COLO829 (cell line): ENCODE measurements around the gene PTGFRN.
"Not testable (repeated sequence)": the region's sequence is repeated elsewhere in the genome, so short reads cannot be mapped to it uniquely, and the experiment has no call there.

Source experiments
- DNase-seq: peaks from one replicate; pipeline ENCODE4 v3.0.0; 2012; ENCODE audit warnings: low spot score

Gene PTGFRN

GRCh38 chr1:116909512-116910378, at the start of gene PTGFRN:
Gene PTGFRN, plus strand, starts transcription at chr1:116909916. Its CDS starts 288 bp downstream, at chr1:116910204.
- peak; percentile 14 for DNase-seq

DNA sequence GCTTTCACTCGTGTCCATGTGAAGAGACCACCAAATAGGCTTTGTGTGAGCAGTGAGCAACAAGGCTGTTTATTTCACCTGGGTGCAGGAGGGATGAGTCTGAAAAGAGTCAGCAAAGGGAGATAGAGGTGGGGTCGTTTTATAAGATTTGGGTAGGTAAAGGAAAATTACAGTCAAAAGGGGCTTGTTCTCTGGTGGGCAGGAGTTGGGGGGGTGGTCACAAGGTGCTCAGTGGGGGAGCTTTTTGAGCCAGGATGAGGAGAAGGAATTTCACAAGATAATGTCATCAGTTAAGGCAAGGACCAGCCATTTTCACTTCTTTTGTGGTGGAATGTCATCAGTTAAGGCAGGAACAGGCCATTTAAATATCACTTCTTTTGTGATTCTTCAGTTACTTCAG, 49.5 kb upstream of the PTGFRN start:
- DNase-seq = not testable (repeated sequence)

GRCh38 chr1:116861137-116861536, 48.6 kb upstream of the PTGFRN start:
- DNase-seq = no peak

DNA sequence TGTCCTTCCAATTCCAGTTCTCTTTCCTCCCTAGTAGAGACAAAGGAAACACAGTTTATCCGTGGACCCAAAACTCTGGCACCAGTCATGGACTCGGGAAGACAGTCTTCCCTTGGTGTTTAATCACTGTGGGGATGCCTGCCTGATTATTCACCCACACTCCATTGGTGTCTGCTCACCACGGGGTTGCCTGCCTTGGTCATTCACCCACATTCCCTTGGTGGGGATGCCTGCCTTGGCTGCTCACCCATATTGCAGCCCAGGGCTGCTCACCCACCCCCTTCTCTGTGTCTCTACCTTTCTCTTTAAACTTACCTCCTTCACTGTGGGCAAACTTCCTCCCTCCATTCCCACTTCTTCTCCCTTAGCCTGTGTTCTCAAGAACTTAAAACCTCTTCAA, 46.7 kb upstream of the PTGFRN start:
- DNase-seq = not testable (repeated sequence)

GRCh38 chr1:116866478-116866877, 43.2 kb upstream of the PTGFRN start:
- DNase-seq = not testable (repeated sequence)

- no peak for DNase-seq
Observed at GRCh38 chr1:116868385-116868784, 41.3 kb upstream of the PTGFRN start.

DNA sequence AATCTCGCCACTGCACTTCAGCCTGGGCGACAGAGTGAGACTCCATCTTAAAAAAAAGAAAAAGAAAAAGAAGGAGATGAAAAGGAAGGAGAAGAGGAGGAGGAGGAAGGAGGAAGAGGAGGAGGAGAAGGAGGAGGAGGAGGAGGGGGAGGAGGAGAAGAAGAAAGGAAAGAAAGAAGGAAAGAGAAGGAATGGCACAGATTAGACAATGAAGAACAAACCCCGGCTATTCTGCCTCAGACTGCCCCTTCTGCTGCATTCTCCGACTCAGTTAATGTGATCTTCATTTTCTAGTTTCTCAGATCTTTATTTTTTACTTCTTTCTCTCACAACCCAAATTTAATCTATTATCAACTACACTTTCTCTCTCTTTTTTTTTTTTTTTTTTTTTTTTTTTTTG, 40.1 kb upstream of the PTGFRN start:
- no peak for DNase-seq

DNA sequence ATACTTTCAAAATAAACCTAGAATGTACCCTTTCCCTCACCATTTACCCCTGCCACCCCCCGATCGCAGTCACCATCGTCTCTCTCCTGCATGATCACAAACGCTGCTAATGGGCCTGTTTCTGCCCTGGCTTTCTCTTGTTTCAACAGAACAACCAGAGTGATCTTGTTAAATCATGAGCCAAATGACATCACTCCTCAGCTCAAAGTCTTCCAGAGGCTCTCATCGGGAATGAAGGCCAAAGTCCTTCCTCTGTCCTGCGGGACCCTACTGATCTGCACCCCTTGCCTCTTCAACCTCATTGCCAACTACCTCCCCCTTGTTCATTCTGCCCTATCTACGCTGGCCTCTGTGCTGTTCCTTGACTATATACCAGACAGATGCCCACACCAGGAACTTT, 39.4 kb upstream of the PTGFRN start:
- DNase-seq = no peak

DNA sequence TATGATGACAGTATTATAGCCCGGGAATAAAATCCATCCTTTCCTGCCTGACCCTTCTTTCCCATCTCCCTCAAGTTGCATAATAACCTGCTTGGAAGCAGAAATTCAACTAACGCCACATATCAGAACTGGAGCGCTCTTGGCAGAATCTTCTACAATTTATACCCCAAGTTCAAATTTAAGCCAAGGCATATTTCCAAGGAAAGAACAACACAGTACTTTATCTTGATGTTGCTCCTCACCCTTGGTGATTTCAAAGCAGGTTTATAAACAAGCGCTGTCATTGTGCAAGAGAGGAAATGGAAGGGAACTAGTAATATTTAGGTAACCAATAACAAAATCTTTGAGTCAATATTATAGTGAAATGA, 38.0 kb upstream of the PTGFRN start:
- peak; percentile 42 for DNase-seq

- DNase-seq = peak; percentile 66
Observed at GRCh38 chr1:116873680-116874271, 35.9 kb upstream of the PTGFRN start.

DNA sequence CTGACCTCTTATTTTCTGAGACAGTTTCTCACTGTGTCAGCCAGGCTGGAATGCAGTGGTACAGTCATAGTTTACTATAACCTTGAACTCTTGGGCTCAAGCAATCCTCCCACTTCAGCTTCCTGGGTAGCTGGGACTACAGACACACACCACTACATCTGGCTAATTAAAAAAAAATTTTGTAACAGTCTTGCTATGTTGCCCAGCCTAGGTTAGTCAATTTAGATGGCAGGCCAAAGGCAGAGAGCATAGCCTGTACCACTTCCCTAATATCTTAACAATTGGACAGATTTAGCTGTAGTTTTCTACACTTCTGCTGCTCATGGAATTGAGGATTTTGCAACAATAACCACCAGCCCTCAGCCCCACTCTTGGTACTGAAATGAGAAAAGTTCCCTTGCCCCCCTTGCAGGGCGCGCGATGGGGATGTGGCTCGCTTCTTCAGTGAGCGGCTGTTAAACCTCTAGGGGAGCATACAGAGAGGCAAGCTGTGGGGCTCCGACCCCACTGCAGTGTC, 34.9 kb upstream of the PTGFRN start:
- no peak for DNase-seq

DNA sequence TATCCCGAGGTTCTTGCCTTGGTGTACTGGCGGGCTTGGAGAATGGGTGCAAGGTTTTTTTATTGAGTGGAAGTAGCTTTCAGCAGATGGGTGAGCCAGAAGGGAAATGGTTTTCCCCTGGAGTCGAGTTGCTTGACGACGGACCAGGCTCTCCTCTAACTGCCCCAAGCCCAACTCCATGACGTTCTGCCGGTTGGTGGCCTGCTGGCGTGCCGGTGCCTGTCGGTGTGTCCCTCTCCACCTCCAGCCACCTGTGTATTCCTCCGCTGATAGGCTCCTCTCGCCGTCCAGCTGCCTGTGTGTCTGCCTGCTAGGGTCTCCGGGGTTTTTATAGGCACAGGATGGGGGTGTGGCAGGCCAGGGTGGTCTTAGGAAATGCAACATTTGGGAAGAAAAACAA, 34.3 kb upstream of the PTGFRN start:
- DNase-seq = no peak

- DNase-seq = not testable (repeated sequence)
Observed at GRCh38 chr1:116875946-116876345, 33.8 kb upstream of the PTGFRN start.

- no peak for DNase-seq
Observed at GRCh38 chr1:116877141-116877818, 32.4 kb upstream of the PTGFRN start.

- DNase-seq = no peak
Observed at GRCh38 chr1:116878804-116879477, 30.8 kb upstream of the PTGFRN start.

DNA sequence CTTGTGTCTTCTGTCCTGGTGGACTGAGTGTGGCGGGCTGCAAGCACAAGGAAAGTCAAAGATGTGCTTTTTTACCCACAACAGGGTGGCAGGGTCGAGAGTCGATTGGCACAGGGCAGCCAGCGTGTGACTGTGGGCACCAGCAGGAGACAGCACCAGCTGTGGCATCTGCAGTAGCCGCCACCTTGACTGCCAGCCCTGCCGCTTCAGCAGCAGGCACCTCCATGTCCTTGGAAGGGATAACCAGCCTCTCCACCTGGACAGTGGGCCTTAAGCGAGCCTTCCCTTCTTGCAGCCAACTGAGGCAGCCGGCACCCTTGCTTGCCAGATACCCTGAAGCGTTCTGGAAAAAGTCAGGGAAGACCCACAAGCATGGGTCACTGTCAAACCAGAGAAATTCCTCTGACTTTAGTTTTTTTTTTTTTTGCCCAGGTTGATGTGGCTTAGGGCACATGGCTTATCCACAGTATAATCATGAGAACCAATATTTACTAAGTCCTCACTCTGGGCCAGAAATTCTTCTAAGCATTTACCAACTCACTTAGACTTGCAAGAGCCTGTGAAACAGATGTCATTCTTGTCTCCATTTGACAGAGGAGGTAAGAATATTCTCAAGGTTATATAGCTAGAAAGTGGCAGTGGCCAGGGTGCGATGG, 30.1 kb upstream of the PTGFRN start:
- DNase-seq = no peak

GRCh38 chr1:116880917-116881316, 28.8 kb upstream of the PTGFRN start:
- DNase-seq = no peak

GRCh38 chr1:116881879-116882520, 27.7 kb upstream of the PTGFRN start:
- no peak for DNase-seq

DNA sequence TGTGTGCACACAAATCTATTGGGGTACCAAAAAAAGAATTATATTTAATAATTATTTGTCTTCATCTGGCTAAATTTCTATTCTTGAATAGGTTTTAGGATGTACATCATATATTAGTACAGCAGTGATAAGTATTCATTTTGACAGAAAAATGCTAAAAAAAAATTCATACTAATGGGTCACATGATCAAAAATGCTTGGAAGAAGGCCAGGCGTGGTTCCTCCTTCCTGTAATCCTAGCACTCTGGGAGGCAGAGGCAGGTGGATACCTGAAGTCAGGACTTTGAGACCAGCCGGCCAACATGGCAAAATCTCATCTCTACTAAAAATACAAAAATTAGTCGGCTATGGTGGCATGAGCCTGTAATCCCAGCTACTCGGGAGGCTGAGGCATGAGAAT, 26.9 kb upstream of the PTGFRN start:
- no peak for DNase-seq

- DNase-seq = no peak
Observed at GRCh38 chr1:116886291-116886878, 23.3 kb upstream of the PTGFRN start.

GRCh38 chr1:116887212-116887611, 22.5 kb upstream of the PTGFRN start:
- no peak for DNase-seq
